DMS153 treated with DMSO at 0.1 percent for 48 hours (cell line): ENCODE results near the gene MITF.

ENCODE experiments used
- DNase-seq: peaks from one replicate; lab custom pipeline; 2025; ENCODE audit not compliant: unreplicated experiment; lab: John Stamatoyannopoulos, UW

MITF gene

GRCh38 chr3:69725994-69726571 lies 13.2 kb upstream of the MITF start:
- DNase-seq, result no peak

- no peak for DNase-seq
Observed at GRCh38 chr3:69729147-69729919, 9.9 kb upstream of the MITF start.

- no peak for DNase-seq
Observed at GRCh38 chr3:69731080-69731479, 8.2 kb upstream of the MITF start.

GRCh38 chr3:69735893-69736292 lies 3.4 kb upstream of the MITF start:
- DNase-seq, result no peak

- no peak for DNase-seq
Observed at GRCh38 chr3:69737392-69737791, 1.9 kb upstream of the MITF start.

GRCh38 chr3:69738315-69738714 lies 949 bp upstream of the MITF start:
- no peak for DNase-seq

- DNase-seq, result no peak
Observed at GRCh38 chr3:69738859-69739203, 433 bp upstream of the MITF start.

GRCh38 chr3:69740103-69741021 lies 1.1 kb downstream of the MITF start:
- no peak for DNase-seq

GRCh38 chr3:69741032-69741767 lies 1.9 kb downstream of the MITF start:
- no peak for DNase-seq

GRCh38 chr3:69742391-69742790 lies 3.1 kb downstream of the MITF start:
- DNase-seq, result no peak

- no peak for DNase-seq
Observed at GRCh38 chr3:69743975-69744906, 5.0 kb downstream of the MITF start.

GRCh38 chr3:69745505-69745904 lies 6.2 kb downstream of the MITF start:
- no peak for DNase-seq

- DNase-seq, result no peak
Observed at GRCh38 chr3:69746119-69746518, 6.9 kb downstream of the MITF start.

- no peak for DNase-seq
Observed at GRCh38 chr3:69747511-69748258, 8.4 kb downstream of the MITF start.

GRCh38 chr3:69748503-69748902 lies 9.2 kb downstream of the MITF start:
- DNase-seq, result no peak

GRCh38 chr3:69749461-69749860 lies 10.2 kb downstream of the MITF start:
- DNase-seq, result no peak

- DNase-seq, result no peak
Observed at GRCh38 chr3:69750549-69750948, 11.3 kb downstream of the MITF start.

GRCh38 chr3:69751074-69751476 lies 11.8 kb downstream of the MITF start:
- DNase-seq, result no peak

GRCh38 chr3:69752241-69752640 lies 13.0 kb downstream of the MITF start:
- DNase-seq, result no peak
